Testis (tissue), 2 donors: ENCODE results near the gene NKAIN2.

Source experiments
- POLR2A ChIP-seq: fragments of 450-650 bp; IDR thresholded peaks from one replicate; pipeline ENCODE4 v1.6.1; 2017; ENCODE audit warnings: antibody characterized with exemption, mild to moderate bottlenecking, moderate library complexity
- TF ChIP-seq, protein P1 (sequence below), 3 experiments: fragments of 450-650 bp in 2 of 3; fragments of 200-600 bp in 1 of 3; sonication (generic) in 1 of 3; IDR thresholded peaks; one replicate each; pipeline ENCODE4 v1.5.1; 2016 to 2019; ENCODE audit warnings: antibody characterized with exemption in 3 of 3, mild to moderate bottlenecking in 2 of 3, moderate library complexity in 1 of 3

DNA sequence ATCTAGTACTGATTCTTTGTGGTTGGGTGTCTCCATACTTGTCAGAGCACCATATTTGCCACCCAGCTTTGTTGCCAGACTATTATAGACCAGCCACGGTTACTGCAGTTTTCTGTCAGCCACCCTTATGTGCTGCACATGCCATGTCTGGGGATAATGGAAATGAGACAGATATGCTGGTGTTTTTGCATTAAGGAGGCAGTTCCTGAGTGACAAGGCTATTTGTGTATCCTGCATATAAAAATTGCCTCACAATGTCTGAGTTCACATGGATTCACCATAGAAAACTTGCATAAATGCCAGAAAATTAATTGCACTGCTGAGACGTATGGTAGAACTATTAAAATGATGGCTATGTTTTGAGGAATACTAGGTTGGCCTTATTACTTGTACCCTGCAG lies 51.8 kb downstream of the NKAIN2 start:
- no peak for TF ChIP-seq POLR2A
- TF ChIP-seq, protein P1, sequence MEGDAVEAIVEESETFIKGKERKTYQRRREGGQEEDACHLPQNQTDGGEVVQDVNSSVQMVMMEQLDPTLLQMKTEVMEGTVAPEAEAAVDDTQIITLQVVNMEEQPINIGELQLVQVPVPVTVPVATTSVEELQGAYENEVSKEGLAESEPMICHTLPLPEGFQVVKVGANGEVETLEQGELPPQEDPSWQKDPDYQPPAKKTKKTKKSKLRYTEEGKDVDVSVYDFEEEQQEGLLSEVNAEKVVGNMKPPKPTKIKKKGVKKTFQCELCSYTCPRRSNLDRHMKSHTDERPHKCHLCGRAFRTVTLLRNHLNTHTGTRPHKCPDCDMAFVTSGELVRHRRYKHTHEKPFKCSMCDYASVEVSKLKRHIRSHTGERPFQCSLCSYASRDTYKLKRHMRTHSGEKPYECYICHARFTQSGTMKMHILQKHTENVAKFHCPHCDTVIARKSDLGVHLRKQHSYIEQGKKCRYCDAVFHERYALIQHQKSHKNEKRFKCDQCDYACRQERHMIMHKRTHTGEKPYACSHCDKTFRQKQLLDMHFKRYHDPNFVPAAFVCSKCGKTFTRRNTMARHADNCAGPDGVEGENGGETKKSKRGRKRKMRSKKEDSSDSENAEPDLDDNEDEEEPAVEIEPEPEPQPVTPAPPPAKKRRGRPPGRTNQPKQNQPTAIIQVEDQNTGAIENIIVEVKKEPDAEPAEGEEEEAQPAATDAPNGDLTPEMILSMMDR (IDR thresholded peaks at IDR 0.05): no peak
